ENCODE data around the gene GALNT17.

The GALNT17 gene

GRCh38 chr7:71377469-71377868, 245.5 kb downstream of the GALNT17 start:
- Mint-ChIP-seq H3K36me3 (ENCODE audit: low read depth) (peaks cover 13% of the 10 kb centered on the region), H3K27me3 (ENCODE audit: low read depth, poor library complexity) (peaks cover 4% of the 10 kb centered on the region), H3K27ac (no peak overlapping the region), H3K4me1 (no peaks in the 10 kb centered on the region), H3K9me3 (peaks cover 54% of the 10 kb centered on the region), H3K4me3 (no peak overlapping the region)
- DNase-seq = no peak
- TF ChIP-seq CTCF (IDR thresholded peaks at IDR 0.05) = no peak

- no peaks in the 10 kb centered on the region for H3K36me3 Mint-ChIP-seq (ENCODE audit: low read depth)
- peaks cover 1% of the 10 kb centered on the region for H3K27me3 Mint-ChIP-seq (ENCODE audit: low read depth, poor library complexity)
- H3K4me1 Mint-ChIP-seq = peaks cover 5% of the 10 kb centered on the region
- DNase-seq = no peak
- H3K9me3 Mint-ChIP-seq = peaks cover 16% of the 10 kb centered on the region
- H3K4me3 Mint-ChIP-seq = no peak overlapping the region
- no peak overlapping the region for H3K27ac Mint-ChIP-seq
- TF ChIP-seq CTCF (IDR thresholded peaks at IDR 0.05) = no peak
Observed at GRCh38 chr7:71384094-71384493, 252.2 kb downstream of the GALNT17 start.

GRCh38 chr7:71385330-71385729, 253.4 kb downstream of the GALNT17 start:
- Mint-ChIP-seq H3K4me1 (peaks cover 10% of the 10 kb centered on the region), H3K9me3 (peaks cover 5% of the 10 kb centered on the region), H3K27ac (no peak overlapping the region), H3K36me3 (ENCODE audit: low read depth) (no peaks in the 10 kb centered on the region), H3K27me3 (ENCODE audit: low read depth, poor library complexity) (no peaks in the 10 kb centered on the region), H3K4me3 (no peak overlapping the region)
- DNase-seq = no peak
- no peak for TF ChIP-seq CTCF (IDR thresholded peaks at IDR 0.05)

GRCh38 chr7:71386152-71386785, 254.3 kb downstream of the GALNT17 start:
- peaks cover 10% of the 10 kb centered on the region for H3K4me1 Mint-ChIP-seq
- no peak overlapping the region for H3K4me3 Mint-ChIP-seq
- peaks cover 5% of the 10 kb centered on the region for H3K27me3 Mint-ChIP-seq (ENCODE audit: low read depth, poor library complexity)
- H3K27ac Mint-ChIP-seq = no peak overlapping the region
- H3K9me3 Mint-ChIP-seq = peaks cover 5% of the 10 kb centered on the region
- no peak for DNase-seq
- H3K36me3 Mint-ChIP-seq (ENCODE audit: low read depth) = no peaks in the 10 kb centered on the region
- no peak for TF ChIP-seq CTCF (IDR thresholded peaks at IDR 0.05)

GRCh38 chr7:71388181-71388580, 256.2 kb downstream of the GALNT17 start:
- Mint-ChIP-seq H3K4me3 (no peak overlapping the region), H3K36me3 (ENCODE audit: low read depth) (no peaks in the 10 kb centered on the region), H3K27ac (no peak overlapping the region), H3K9me3 (peaks cover 8% of the 10 kb centered on the region), H3K27me3 (ENCODE audit: low read depth, poor library complexity) (peaks cover 5% of the 10 kb centered on the region), H3K4me1 (peaks cover 10% of the 10 kb centered on the region)
- DNase-seq = no peak
- no peak for TF ChIP-seq CTCF (IDR thresholded peaks at IDR 0.05)

- Mint-ChIP-seq H3K27ac (no peak overlapping the region), H3K27me3 (ENCODE audit: low read depth, poor library complexity) (peaks cover 5% of the 10 kb centered on the region), H3K4me1 (peaks cover 5% of the 10 kb centered on the region), H3K36me3 (ENCODE audit: low read depth) (peaks cover under 1% of the 10 kb centered on the region), H3K4me3 (no peak overlapping the region), H3K9me3 (peaks cover 10% of the 10 kb centered on the region)
- DNase-seq = no peak
- TF ChIP-seq CTCF (IDR thresholded peaks at IDR 0.05) = no peak
Observed at GRCh38 chr7:71389976-71390375, 258.0 kb downstream of the GALNT17 start.
